ENCODE data around the gene RNF212B. TPM values are rescaled to one million over a fixed set of nuclear protein-coding genes. Genes with fewer than 3 reads are reported as not detected.
"Not testable (repeated sequence)": the region's sequence is repeated elsewhere in the genome, so short reads cannot be mapped to it uniquely, and the experiment has no call there.

Gene RNF212B
- total RNA-seq, 1 donor from 2014 or later, result not detected

GRCh38 chr14:23219075-23219474 lies 18.7 kb upstream of the RNF212B start:
- Mint-ChIP-seq H3K36me3 (ENCODE audit: low read depth) (no peaks in the 10 kb centered on the region), H3K4me1 (ENCODE audit: low read depth) (no peaks in the 10 kb centered on the region), H3K27me3 (ENCODE audit: low read depth) (peaks cover 37% of the 10 kb centered on the region), H3K9me3 (no peaks in the 10 kb centered on the region), H3K27ac (no peak overlapping the region), H3K4me3 (ENCODE audit: low read depth) (no peak overlapping the region)
- intact Hi-C loops (cut with micrococcal nuclease), result no loop called here
- no peak for DNase-seq (ENCODE audit: low spot score)

- intact Hi-C loops (cut with micrococcal nuclease); H3K27ac Mint-ChIP-seq: not testable (repeated sequence)
- peaks cover 35% of the 10 kb centered on the region for H3K27me3 Mint-ChIP-seq (ENCODE audit: low read depth)
These were observed 12.8 kb upstream of the RNF212B start for GRCh38 chr14:23224958-23225357.

GRCh38 chr14:23227566-23227965 lies 10.2 kb upstream of the RNF212B start:
- H3K4me1 Mint-ChIP-seq (ENCODE audit: low read depth), result no peaks in the 10 kb centered on the region
- no peaks in the 10 kb centered on the region for H3K36me3 Mint-ChIP-seq (ENCODE audit: low read depth)
- peaks cover 20% of the 10 kb centered on the region for H3K27me3 Mint-ChIP-seq (ENCODE audit: low read depth)
- H3K4me3 Mint-ChIP-seq (ENCODE audit: low read depth), result no peak overlapping the region
- H3K9me3 Mint-ChIP-seq, result no peaks in the 10 kb centered on the region
- intact Hi-C loops (cut with micrococcal nuclease), result no loop called here
- H3K27ac Mint-ChIP-seq, result no peak overlapping the region
- DNase-seq (ENCODE audit: low spot score), result no peak

More at GRCh38 chr14:23224958-23225357, 12.8 kb upstream of the RNF212B start:
- not testable (repeated sequence) for DNase-seq (ENCODE audit: low spot score); H3K9me3 Mint-ChIP-seq; H3K4me1 Mint-ChIP-seq (ENCODE audit: low read depth); H3K36me3 Mint-ChIP-seq (ENCODE audit: low read depth); H3K4me3 Mint-ChIP-seq (ENCODE audit: low read depth)

DNA sequence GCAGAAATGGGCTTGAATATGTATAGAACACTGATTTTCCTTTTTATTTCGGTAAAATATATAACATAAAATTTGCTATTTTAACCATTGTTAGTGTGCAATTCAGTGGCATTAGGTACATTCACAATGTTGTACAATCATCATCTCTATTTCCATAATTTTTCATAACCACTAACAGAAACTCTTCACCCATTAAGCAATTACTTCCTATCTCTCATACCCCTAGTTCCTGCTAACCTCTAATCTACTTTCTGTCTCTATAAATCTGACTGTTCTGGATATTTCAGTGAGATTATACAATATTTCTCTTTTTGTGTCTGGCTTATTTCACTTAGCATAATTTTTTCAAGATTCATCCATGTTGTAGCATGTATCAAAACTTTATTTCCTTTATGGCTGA lies 8.9 kb upstream of the RNF212B start:
- no peak overlapping the region for H3K4me3 Mint-ChIP-seq (ENCODE audit: low read depth)
- no peak for DNase-seq (ENCODE audit: low spot score)
- no peaks in the 10 kb centered on the region for H3K4me1 Mint-ChIP-seq (ENCODE audit: low read depth)
- H3K36me3 Mint-ChIP-seq (ENCODE audit: low read depth), result no peaks in the 10 kb centered on the region
- H3K27me3 Mint-ChIP-seq (ENCODE audit: low read depth), result peaks cover 14% of the 10 kb centered on the region
- intact Hi-C loops (cut with micrococcal nuclease), result no loop called here
- H3K9me3 Mint-ChIP-seq, result no peaks in the 10 kb centered on the region
- no peak overlapping the region for H3K27ac Mint-ChIP-seq

GRCh38 chr14:23232241-23232808 lies 5.4 kb upstream of the RNF212B start:
- H3K36me3 Mint-ChIP-seq (ENCODE audit: low read depth); H3K4me1 Mint-ChIP-seq (ENCODE audit: low read depth); H3K27ac Mint-ChIP-seq; H3K27me3 Mint-ChIP-seq (ENCODE audit: low read depth); H3K4me3 Mint-ChIP-seq (ENCODE audit: low read depth); H3K9me3 Mint-ChIP-seq; intact Hi-C loops (cut with micrococcal nuclease); DNase-seq (ENCODE audit: low spot score): not testable (repeated sequence)

DNA sequence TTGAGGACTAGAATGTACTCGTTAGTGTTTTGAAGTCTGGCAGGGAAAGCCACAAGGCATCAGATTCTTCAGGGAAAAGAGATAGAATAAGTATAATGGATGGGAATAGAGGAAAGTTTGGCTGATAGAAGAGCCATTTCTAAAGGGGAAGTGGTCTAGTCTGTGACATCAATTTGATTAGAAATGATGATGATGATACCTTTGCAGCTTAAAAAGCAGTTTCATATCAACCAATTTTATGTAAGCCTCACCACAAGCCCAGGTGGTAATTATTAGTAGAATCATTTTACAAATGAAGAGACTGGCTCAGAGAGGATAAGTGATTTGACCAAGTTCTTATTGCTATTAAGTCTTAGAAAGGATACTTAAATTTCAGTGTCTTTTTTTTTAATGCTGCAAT lies 2.9 kb downstream of the RNF212B start:
- Mint-ChIP-seq H3K27ac (no peak overlapping the region), H3K27me3 (ENCODE audit: low read depth) (peaks cover 31% of the 10 kb centered on the region), H3K4me3 (ENCODE audit: low read depth) (no peak overlapping the region), H3K4me1 (ENCODE audit: low read depth) (peaks cover 6% of the 10 kb centered on the region), H3K9me3 (no peaks in the 10 kb centered on the region), H3K36me3 (ENCODE audit: low read depth) (no peaks in the 10 kb centered on the region)
- DNase-seq (ENCODE audit: low spot score), result no peak
- intact Hi-C loops (cut with micrococcal nuclease), result no loop called here

GRCh38 chr14:23241061-23241715 lies 3.5 kb downstream of the RNF212B start:
- H3K27me3 Mint-ChIP-seq (ENCODE audit: low read depth), result peaks cover 32% of the 10 kb centered on the region
- H3K36me3 Mint-ChIP-seq (ENCODE audit: low read depth); DNase-seq (ENCODE audit: low spot score); intact Hi-C loops (cut with micrococcal nuclease); H3K4me3 Mint-ChIP-seq (ENCODE audit: low read depth); H3K4me1 Mint-ChIP-seq (ENCODE audit: low read depth); H3K27ac Mint-ChIP-seq; H3K9me3 Mint-ChIP-seq: not testable (repeated sequence)

DNA sequence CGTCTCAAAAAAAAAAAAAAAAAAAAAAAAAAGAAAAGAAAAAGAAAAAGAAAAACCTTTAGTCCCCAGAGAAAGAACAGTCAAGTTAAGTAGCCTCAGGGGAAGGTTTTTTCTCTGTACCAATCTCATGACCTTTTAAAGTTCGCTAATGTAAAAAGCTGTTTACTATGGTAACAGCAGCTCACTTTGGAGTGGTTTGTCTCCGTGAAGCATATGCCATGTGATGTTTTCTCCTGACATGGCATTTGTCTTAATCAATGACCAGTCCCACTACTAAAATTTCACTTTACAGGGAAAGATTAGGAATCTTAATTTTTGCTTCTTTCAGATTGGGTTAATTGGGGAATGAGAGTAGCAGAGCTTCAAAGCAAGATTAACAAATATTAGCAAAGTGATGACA lies 4.3 kb downstream of the RNF212B start:
- Mint-ChIP-seq H3K27me3 (ENCODE audit: low read depth) (peaks cover 32% of the 10 kb centered on the region), H3K36me3 (ENCODE audit: low read depth) (no peaks in the 10 kb centered on the region), H3K4me3 (ENCODE audit: low read depth) (no peak overlapping the region), H3K4me1 (ENCODE audit: low read depth) (peaks cover 6% of the 10 kb centered on the region), H3K9me3 (no peaks in the 10 kb centered on the region), H3K27ac (no peak overlapping the region)
- intact Hi-C loops (cut with micrococcal nuclease), result no loop called here
- DNase-seq (ENCODE audit: low spot score), result no peak

DNA sequence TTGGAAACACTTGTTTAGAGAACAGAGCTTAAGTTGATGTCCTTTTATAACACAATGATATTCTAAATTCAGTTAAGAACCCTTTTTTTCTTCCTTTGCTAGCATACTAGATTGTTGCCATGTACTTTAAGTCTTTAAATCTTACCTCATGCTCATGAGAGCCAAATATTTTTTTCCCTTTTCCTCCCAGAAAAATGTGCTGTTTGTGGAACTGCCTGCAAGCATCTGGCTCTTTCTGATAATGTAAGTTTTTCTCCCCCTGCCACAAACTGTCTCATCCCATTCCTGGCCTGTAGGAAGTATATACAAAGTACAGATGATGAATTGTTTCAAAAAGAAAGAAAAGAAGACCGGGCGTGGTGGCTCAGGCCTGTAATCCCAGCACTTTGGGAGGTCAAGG lies 5.3 kb downstream of the RNF212B start:
- Mint-ChIP-seq H3K9me3 (no peaks in the 10 kb centered on the region), H3K27ac (no peak overlapping the region), H3K4me3 (ENCODE audit: low read depth) (no peak overlapping the region), H3K27me3 (ENCODE audit: low read depth) (peaks cover 26% of the 10 kb centered on the region), H3K4me1 (ENCODE audit: low read depth) (no peaks in the 10 kb centered on the region), H3K36me3 (ENCODE audit: low read depth) (no peaks in the 10 kb centered on the region)
- no peak for DNase-seq (ENCODE audit: low spot score)
- intact Hi-C loops (cut with micrococcal nuclease), result no loop called here

GRCh38 chr14:23245282-23245681 lies 7.5 kb downstream of the RNF212B start:
- H3K4me1 Mint-ChIP-seq (ENCODE audit: low read depth), result no peaks in the 10 kb centered on the region
- no peak overlapping the region for H3K4me3 Mint-ChIP-seq (ENCODE audit: low read depth)
- H3K9me3 Mint-ChIP-seq, result no peaks in the 10 kb centered on the region
- H3K27me3 Mint-ChIP-seq (ENCODE audit: low read depth), result peaks cover 25% of the 10 kb centered on the region
- intact Hi-C loops (cut with micrococcal nuclease), result no loop called here
- H3K27ac Mint-ChIP-seq, result no peak overlapping the region
- no peak for DNase-seq (ENCODE audit: low spot score)
- no peaks in the 10 kb centered on the region for H3K36me3 Mint-ChIP-seq (ENCODE audit: low read depth)

DNA sequence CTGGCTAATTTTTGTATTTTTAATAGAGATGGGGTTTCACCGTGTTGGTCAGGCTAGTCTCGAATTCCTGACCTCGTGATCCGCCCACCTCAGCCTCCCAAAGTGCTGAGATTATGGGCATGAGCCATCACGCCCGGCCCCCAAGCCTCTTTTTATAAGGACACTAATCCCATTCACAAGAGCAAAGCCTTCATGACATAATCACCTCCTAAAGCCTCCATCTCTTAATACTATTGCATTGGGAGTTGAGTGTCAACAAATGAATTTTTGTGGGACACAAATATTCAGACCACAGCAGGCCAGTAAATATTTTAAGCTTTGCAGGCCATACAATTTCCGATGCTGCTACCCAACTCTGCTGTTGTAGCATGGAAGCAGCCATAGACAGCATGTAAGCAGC lies 10.9 kb downstream of the RNF212B start:
- Mint-ChIP-seq H3K4me3 (ENCODE audit: low read depth) (no peak overlapping the region), H3K4me1 (ENCODE audit: low read depth) (no peaks in the 10 kb centered on the region), H3K36me3 (ENCODE audit: low read depth) (no peaks in the 10 kb centered on the region), H3K27ac (no peak overlapping the region), H3K27me3 (ENCODE audit: low read depth) (peaks cover 30% of the 10 kb centered on the region), H3K9me3 (no peaks in the 10 kb centered on the region)
- DNase-seq (ENCODE audit: low spot score), result no peak
- intact Hi-C loops (cut with micrococcal nuclease), result no loop called here

- H3K27me3 Mint-ChIP-seq (ENCODE audit: low read depth), result peaks cover 27% of the 10 kb centered on the region
- H3K4me1 Mint-ChIP-seq (ENCODE audit: low read depth), result no peaks in the 10 kb centered on the region
- no peak overlapping the region for H3K27ac Mint-ChIP-seq
- DNase-seq (ENCODE audit: low spot score), result no peak
- H3K36me3 Mint-ChIP-seq (ENCODE audit: low read depth), result no peaks in the 10 kb centered on the region
- H3K4me3 Mint-ChIP-seq (ENCODE audit: low read depth), result no peak overlapping the region
- intact Hi-C loops (cut with micrococcal nuclease), result no loop called here
- H3K9me3 Mint-ChIP-seq, result no peaks in the 10 kb centered on the region
These were observed 12.1 kb downstream of the RNF212B start for GRCh38 chr14:23249824-23250223.

GRCh38 chr14:23252006-23252405 lies 14.3 kb downstream of the RNF212B start:
- Mint-ChIP-seq H3K4me1 (ENCODE audit: low read depth) (no peaks in the 10 kb centered on the region), H3K36me3 (ENCODE audit: low read depth) (no peaks in the 10 kb centered on the region), H3K4me3 (ENCODE audit: low read depth) (no peak overlapping the region), H3K27me3 (ENCODE audit: low read depth) (peaks cover 30% of the 10 kb centered on the region), H3K9me3 (no peaks in the 10 kb centered on the region), H3K27ac (no peak overlapping the region)
- intact Hi-C loops (cut with micrococcal nuclease), result no loop called here
- no peak for DNase-seq (ENCODE audit: low spot score)

All from activated T-helper 2 cell treated with anti-CD3 and anti-CD28 coated beads, Interferon-gamma antibody, Interleukin-2, Interleukin-4, amounts not matched to agents 10 μg/mL and 5 μg/mL and 100 μg/mL, durations not matched to agents 14 hours and 24 hours and 36 hours (primary cell).